Measurements from ENCODE around the gene ARHGEF33.

- no peak for TF ChIP-seq POLR2A (IDR thresholded peaks at IDR 0.05)
- TF ChIP-seq, protein P1, sequence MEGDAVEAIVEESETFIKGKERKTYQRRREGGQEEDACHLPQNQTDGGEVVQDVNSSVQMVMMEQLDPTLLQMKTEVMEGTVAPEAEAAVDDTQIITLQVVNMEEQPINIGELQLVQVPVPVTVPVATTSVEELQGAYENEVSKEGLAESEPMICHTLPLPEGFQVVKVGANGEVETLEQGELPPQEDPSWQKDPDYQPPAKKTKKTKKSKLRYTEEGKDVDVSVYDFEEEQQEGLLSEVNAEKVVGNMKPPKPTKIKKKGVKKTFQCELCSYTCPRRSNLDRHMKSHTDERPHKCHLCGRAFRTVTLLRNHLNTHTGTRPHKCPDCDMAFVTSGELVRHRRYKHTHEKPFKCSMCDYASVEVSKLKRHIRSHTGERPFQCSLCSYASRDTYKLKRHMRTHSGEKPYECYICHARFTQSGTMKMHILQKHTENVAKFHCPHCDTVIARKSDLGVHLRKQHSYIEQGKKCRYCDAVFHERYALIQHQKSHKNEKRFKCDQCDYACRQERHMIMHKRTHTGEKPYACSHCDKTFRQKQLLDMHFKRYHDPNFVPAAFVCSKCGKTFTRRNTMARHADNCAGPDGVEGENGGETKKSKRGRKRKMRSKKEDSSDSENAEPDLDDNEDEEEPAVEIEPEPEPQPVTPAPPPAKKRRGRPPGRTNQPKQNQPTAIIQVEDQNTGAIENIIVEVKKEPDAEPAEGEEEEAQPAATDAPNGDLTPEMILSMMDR (IDR thresholded peaks at IDR 0.05), result no peak
Measured at GRCh38 chr2:38981003-38981669, 91.5 kb downstream of the ARHGEF33 start.
